ENCODE data around the gene ELOVL1.

ELOVL1 gene

GRCh38 chr1:43367904-43368645 lies at the start of gene ELOVL1:
TSS of gene ELOVL1 (minus strand) at chr1:43368011. CDS start at chr1:43365609, 2,402 bp downstream.
- TF ChIP-seq RAD21 (IDR thresholded peaks at IDR 0.05; ENCODE audit: low read depth) (peak; percentile 25; the same call in 1 of the 2 replicates), TCF12 (IDR thresholded peaks at IDR 0.05; ENCODE audit: low read depth) (0 out of 2 replicates have a peak, but pooled peaks have one; percentile 6), NFIC (IDR thresholded peaks at IDR 0.05) (0 out of 2 replicates have a peak, but pooled peaks have one; percentile 13), TAF1 (IDR thresholded peaks at IDR 0.05; ENCODE audit: low read depth) (peak; percentile 64), FOXM1 (IDR thresholded peaks at IDR 0.05; ENCODE audit: borderline replicate concordance, low read depth) (no peak)
- TF ChIP-seq, protein P1, sequence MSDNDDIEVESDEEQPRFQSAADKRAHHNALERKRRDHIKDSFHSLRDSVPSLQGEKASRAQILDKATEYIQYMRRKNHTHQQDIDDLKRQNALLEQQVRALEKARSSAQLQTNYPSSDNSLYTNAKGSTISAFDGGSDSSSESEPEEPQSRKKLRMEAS (IDR thresholded peaks at IDR 0.05): peak; percentile 95

DNA sequence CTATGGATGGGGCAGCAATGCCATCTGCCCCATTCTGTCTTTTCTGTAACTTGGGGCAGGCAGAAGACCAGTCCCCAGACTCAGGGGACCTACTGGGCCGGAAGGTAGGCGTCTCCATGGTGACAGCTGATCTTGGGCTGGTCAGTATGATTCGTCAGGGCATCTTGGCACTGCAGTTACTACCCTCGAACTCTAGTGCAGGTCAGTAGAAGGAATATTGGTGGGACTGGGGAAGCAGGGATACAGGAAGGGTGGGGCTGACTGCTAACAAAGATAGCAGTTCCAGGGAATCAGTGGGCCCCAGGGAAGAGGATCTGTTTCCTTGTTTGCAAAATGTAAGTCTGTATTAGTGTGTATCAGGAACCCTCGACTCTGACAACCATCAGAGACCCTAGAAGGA lies 48.1 kb upstream of the ELOVL1 start:
- no peak for TF ChIP-seq CREB1 (IDR thresholded peaks at IDR 0.05; ENCODE audit: low read depth)
- TF ChIP-seq TCF12 (IDR thresholded peaks at IDR 0.05; ENCODE audit: low read depth): no peak
- TF ChIP-seq EP300 (IDR thresholded peaks at IDR 0.05; ENCODE audit: borderline replicate concordance): no peak
- TF ChIP-seq TAF1 (IDR thresholded peaks at IDR 0.05; ENCODE audit: low read depth): no peak
- TF ChIP-seq NFIC (IDR thresholded peaks at IDR 0.05): no peak
- TF ChIP-seq YY1 (IDR thresholded peaks at IDR 0.05; ENCODE audit: low read depth): no peak
- no peak for TF ChIP-seq REST (IDR thresholded peaks at IDR 0.05; ENCODE audit: low read depth)
- TF ChIP-seq RAD21 (IDR thresholded peaks at IDR 0.05; ENCODE audit: low read depth): no peak
- TF ChIP-seq, protein P1 (IDR thresholded peaks at IDR 0.05): no peak
- no peak for TF ChIP-seq USF1 (IDR thresholded peaks at IDR 0.05)
- no peak for TF ChIP-seq FOXM1 (IDR thresholded peaks at IDR 0.05; ENCODE audit: borderline replicate concordance, low read depth)
- no peak for TF ChIP-seq CEBPB (IDR thresholded peaks at IDR 0.05)
- TF ChIP-seq EGR1 (IDR thresholded peaks at IDR 0.05): no peak
- TF ChIP-seq ZBTB7A (IDR thresholded peaks at IDR 0.05; ENCODE audit: low read depth): no peak
- no peak for TF ChIP-seq TEAD4 (IDR thresholded peaks at IDR 0.05)

DNA sequence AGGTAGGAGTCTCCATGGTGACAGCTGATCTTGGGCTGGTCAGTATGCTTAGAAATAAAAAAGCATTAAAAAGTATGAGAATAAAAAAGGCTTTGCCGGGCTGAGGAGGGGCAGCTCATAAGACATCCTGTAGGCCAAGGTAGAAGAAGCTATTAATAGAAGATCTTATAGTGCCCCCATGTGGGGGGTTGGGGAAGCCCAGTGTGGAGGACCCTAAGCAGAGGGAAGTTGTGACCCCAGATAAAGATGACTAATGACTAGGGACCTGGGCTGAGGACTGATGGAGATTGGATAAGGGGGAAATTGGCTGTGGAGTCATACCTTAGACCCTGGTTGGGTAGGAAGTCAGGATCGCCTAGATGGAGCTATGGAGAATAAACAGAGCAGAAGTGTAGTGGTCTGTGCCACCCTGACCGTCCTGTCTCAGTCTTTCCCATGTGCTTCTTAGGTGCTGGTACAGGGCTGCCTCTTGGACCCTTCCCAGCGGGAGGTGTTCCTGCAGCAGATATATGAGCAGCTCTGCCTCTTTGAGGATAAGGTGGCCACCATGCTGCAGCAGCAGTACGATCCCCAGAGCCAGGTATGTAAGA lies 46.9 kb upstream of the ELOVL1 start:
- TF ChIP-seq RAD21 (IDR thresholded peaks at IDR 0.05; ENCODE audit: low read depth) (peak; percentile 81), TEAD4 (IDR thresholded peaks at IDR 0.05) (no peak)

- no peak for TF ChIP-seq TEAD4 (IDR thresholded peaks at IDR 0.05)
- no peak for TF ChIP-seq TCF12 (IDR thresholded peaks at IDR 0.05; ENCODE audit: low read depth)
- no peak for TF ChIP-seq CREB1 (IDR thresholded peaks at IDR 0.05; ENCODE audit: low read depth)
- no peak for TF ChIP-seq NFIC (IDR thresholded peaks at IDR 0.05)
- no peak for TF ChIP-seq TAF1 (IDR thresholded peaks at IDR 0.05; ENCODE audit: low read depth)
- no peak for TF ChIP-seq EP300 (IDR thresholded peaks at IDR 0.05; ENCODE audit: borderline replicate concordance)
- no peak for TF ChIP-seq YY1 (IDR thresholded peaks at IDR 0.05; ENCODE audit: low read depth)
- no peak for TF ChIP-seq ZBTB7A (IDR thresholded peaks at IDR 0.05; ENCODE audit: low read depth)
- TF ChIP-seq REST (IDR thresholded peaks at IDR 0.05; ENCODE audit: low read depth): no peak
- TF ChIP-seq, protein P1 (IDR thresholded peaks at IDR 0.05): no peak
- no peak for TF ChIP-seq CEBPB (IDR thresholded peaks at IDR 0.05)
- TF ChIP-seq EGR1 (IDR thresholded peaks at IDR 0.05): no peak
- no peak for TF ChIP-seq RAD21 (IDR thresholded peaks at IDR 0.05; ENCODE audit: low read depth)
- no peak for TF ChIP-seq USF1 (IDR thresholded peaks at IDR 0.05)
- no peak for TF ChIP-seq FOXM1 (IDR thresholded peaks at IDR 0.05; ENCODE audit: borderline replicate concordance, low read depth)
Observed at GRCh38 chr1:43410571-43410970, 42.8 kb upstream of the ELOVL1 start.

DNA sequence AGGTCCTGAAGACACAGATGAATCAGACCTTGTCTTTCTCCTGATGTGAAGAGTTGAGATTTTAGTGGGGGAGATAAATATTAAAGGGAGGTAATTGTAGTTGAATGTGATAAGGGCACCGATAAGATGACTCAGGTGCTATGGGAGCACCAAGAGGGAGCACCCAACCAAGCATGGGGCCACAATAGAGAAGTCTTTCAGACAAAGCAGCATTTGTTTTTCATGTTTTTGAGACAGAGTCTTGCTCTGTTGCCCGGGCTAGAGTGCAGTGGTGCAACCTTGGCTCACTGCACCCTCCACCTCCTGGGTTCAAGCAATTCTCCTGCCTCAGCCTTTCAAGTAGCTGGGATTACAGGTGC lies 38.0 kb upstream of the ELOVL1 start:
- TF ChIP-seq RAD21 (IDR thresholded peaks at IDR 0.05; ENCODE audit: low read depth): no peak
- TF ChIP-seq CREB1 (IDR thresholded peaks at IDR 0.05; ENCODE audit: low read depth): no peak
- no peak for TF ChIP-seq EGR1 (IDR thresholded peaks at IDR 0.05)
- TF ChIP-seq FOXM1 (IDR thresholded peaks at IDR 0.05; ENCODE audit: borderline replicate concordance, low read depth): no peak
- no peak for TF ChIP-seq TEAD4 (IDR thresholded peaks at IDR 0.05)
- TF ChIP-seq YY1 (IDR thresholded peaks at IDR 0.05; ENCODE audit: low read depth): no peak
- TF ChIP-seq REST (IDR thresholded peaks at IDR 0.05; ENCODE audit: low read depth): no peak
- TF ChIP-seq USF1 (IDR thresholded peaks at IDR 0.05): no peak
- TF ChIP-seq, protein P1 (IDR thresholded peaks at IDR 0.05): no peak
- TF ChIP-seq ZBTB7A (IDR thresholded peaks at IDR 0.05; ENCODE audit: low read depth): no peak
- no peak for TF ChIP-seq TAF1 (IDR thresholded peaks at IDR 0.05; ENCODE audit: low read depth)
- TF ChIP-seq CEBPB (IDR thresholded peaks at IDR 0.05): no peak
- TF ChIP-seq NFIC (IDR thresholded peaks at IDR 0.05): no peak
- TF ChIP-seq EP300 (IDR thresholded peaks at IDR 0.05; ENCODE audit: borderline replicate concordance): no peak
